Superior temporal gyrus (tissue), 1 donor: Measurements from ENCODE around the gene HES5.

Experiments used
- DNase-seq: peaks from one replicate; pipeline ENCODE4 v3.0.0-alpha.2; 2016; ENCODE audit errors: extremely low spot score

Gene HES5

DNA sequence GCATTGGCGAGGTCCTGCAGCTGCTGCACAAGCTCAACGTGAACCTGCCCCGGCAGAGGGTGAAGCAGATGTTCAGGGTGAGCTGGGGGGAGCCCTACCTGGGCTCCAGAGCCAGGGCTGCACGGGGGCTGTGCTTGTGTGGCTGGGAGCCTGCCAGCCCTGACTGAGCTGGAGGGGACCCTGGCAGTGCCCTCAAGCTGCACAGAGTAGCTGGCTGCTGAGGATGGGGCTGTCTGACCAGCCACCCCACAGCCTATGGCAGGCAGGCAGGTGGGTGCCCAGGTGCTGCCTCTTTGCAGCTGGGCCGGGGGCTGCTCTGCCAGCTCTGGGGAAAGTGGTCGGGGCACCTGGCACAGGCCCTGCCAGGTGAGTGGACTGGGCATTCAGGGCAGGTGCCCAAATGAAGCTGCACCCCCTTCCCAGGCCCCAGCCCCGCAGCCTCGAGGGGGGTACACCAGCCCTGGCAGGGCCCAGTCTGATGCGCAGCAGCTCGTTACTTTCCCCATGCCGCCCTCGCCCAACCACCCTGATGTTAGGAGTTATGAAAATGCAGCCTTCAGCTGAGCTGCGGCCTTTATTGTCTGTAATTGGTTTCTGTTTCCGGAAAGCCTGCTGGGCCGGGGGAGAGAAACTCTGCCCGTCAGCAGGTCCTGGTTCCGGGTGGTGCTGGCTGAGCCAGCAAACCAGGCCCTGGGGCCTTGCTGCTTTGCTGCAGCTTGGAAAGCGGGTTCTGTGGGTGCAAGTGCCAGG, 49.7 kb downstream of the HES5 start:
- DNase-seq: no peak

DNA sequence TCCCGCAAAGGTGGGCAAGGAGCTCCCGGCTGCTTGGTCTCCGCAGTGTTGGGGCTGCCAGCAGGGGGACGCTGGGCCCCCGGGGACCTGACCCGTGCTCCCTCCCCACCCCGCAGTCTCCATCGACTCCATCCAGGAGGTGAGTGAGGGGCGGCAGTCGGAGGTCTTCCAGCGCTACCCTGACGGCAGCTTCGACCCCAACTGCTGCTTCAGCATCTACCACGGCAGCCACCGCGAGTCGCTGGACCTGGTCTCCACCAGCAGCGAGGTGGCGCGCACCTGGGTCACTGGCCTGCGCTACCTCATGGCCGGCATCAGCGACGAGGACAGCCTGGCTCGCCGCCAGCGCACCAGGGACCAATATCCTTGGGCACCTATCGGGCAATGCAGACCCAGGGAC, 50.4 kb downstream of the HES5 start:
- DNase-seq: no peak

DNA sequence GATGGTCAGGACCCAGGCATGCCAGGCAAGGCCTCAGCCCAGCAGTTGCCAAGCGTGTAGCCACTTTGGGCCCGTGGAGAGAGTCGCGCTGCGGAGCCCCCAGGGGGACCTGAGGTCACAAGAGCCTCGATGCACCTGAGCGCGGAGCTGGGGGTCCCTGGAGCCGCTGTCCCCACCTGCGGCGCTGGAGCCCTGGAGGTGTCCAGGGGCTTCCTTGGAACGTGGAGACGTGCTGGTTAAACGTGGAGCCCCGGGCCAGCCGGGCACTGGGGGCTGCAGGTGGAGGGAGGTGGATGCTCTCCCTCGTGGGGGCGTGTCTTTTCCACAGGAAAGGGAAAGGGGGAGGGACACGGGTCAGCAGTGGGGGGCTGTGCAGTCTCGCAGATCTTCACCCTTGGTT, 50.9 kb downstream of the HES5 start:
- no peak for DNase-seq
